Esophagus squamous epithelium (tissue), 4 donors: Measurements from ENCODE around the gene VPS41.

ENCODE experiments used
- CTCF ChIP-seq, 6 experiments: fragments of 450-650 bp in 4 of 6; fragments of 200-600 bp in 2 of 6; sonication (generic) in 2 of 6; IDR thresholded peaks; one replicate each; pipeline ENCODE4 v1.5.1; 2016 to 2019; ENCODE audit warnings: antibody characterized with exemption in 6 of 6, mild to moderate bottlenecking in 4 of 6, moderate library complexity in 4 of 6
- POLR2A ChIP-seq, 4 donors: fragments of 450-650 bp; IDR thresholded peaks; one replicate each; pipeline ENCODE4 v1.6.1; 2017; ENCODE audit warnings: antibody characterized with exemption in 4 of 4, mild to moderate bottlenecking in 4 of 4, moderate library complexity in 3 of 4

DNA sequence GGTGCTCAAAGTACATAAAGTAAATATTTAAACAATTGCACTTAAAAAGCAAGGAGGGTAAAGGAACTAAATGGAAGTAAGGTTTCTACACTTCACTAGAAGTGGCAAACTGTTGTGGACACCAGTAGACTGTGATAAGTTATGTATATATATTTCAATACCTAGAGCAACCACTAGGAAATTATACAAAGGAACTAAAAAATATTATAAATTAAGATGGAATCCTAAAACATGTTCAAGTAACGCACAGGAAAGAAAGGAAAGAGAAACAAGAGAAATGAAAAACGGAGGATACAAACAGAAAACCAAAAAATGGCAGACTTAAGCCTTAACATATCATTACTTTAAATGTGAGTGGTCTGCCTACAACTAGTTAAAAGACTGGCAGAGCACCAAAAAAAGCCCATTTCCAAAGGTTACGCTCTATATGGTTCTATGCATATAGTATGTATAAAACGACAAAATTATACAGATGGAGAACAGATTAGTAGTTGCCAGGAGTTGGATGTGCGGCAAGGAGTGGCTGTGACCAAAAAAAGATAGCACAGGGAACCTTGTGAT, 19.0 kb downstream of the VPS41 start:
- TF ChIP-seq CTCF (IDR thresholded peaks at IDR 0.05) (peak in 1 of 6 experiments; percentile 30), POLR2A (IDR thresholded peaks at IDR 0.05) (no peak)
